HepG2 (cell line): ENCODE measurements around the gene MZF1. TPM values are rescaled to one million over a fixed set of nuclear protein-coding genes. Genes with fewer than 3 reads are reported as not detected.
A peak's percentile ranks its signal among the peaks of the same experiment; 100 is the strongest.

Experiments
- GPN1 ChIP-seq: sonication (generic); formaldehyde crosslinking; IDR thresholded peaks from 2 replicates; pipeline ENCODE4 v1.5.1; 2020; ENCODE audit warnings: missing genetic modification reagents, borderline replicate concordance
- HMG20B ChIP-seq: conservative IDR thresholded peaks from 2 replicates; pipeline ENCODE4 v1.6.1; 2016; ENCODE audit warnings: missing genetic modification reagents, missing compliant biosample characterization
- HOXA3 ChIP-seq: sonication (generic); formaldehyde crosslinking; IDR thresholded peaks from 2 replicates; pipeline ENCODE4 v1.5.0; 2020; ENCODE audit warnings: missing genetic modification reagents
- KLF13 ChIP-seq: sonication (generic); formaldehyde crosslinking; IDR thresholded peaks from 2 replicates; pipeline ENCODE4 v1.4.0; 2020; ENCODE audit warnings: mild to moderate bottlenecking, missing genetic modification reagents
- KMT2A ChIP-seq: sonication (generic); formaldehyde crosslinking; IDR thresholded peaks from 2 replicates; pipeline ENCODE4 v1.4.0; 2020; ENCODE audit warnings: missing genetic modification reagents
- MIER3 ChIP-seq: IDR thresholded peaks from 2 replicates; pipeline ENCODE4 v1.6.1; 2016; ENCODE audit warnings: missing compliant biosample characterization, borderline replicate concordance
- MTA3 ChIP-seq: sonication (generic); formaldehyde crosslinking; IDR thresholded peaks from 2 replicates; pipeline ENCODE4 v1.4.0; 2020; ENCODE audit warnings: missing genetic modification reagents
- PHF8 ChIP-seq: sonication (generic); formaldehyde crosslinking; IDR thresholded peaks from 2 replicates; pipeline ENCODE4 v1.5.0; 2020; ENCODE audit warnings: missing genetic modification reagents
- TGIF2 ChIP-seq: IDR thresholded peaks from 2 replicates; pipeline ENCODE4 v1.6.1; 2016; ENCODE audit warnings: control low read depth, missing compliant biosample characterization
- TOPORS ChIP-seq: sonication (generic); formaldehyde crosslinking; IDR thresholded peaks from 2 replicates; pipeline ENCODE4 v1.8.0; 2023; ENCODE audit warnings: mild to moderate bottlenecking, missing genetic modification reagents
- ZNF10 ChIP-seq: sonication (generic); formaldehyde crosslinking; IDR thresholded peaks from 2 replicates; pipeline ENCODE4 v1.4.0; 2020; ENCODE audit warnings: mild to moderate bottlenecking, low read depth, missing genetic modification reagents, borderline replicate concordance
- ZNF12 ChIP-seq: sonication (generic); formaldehyde crosslinking; IDR thresholded peaks from 2 replicates; pipeline ENCODE4 v1.5.0; 2020; ENCODE audit warnings: missing genetic modification reagents
- ZNF124 ChIP-seq: sonication (generic); formaldehyde crosslinking; IDR thresholded peaks from 2 replicates; pipeline ENCODE4 v1.4.0; 2020; ENCODE audit warnings: missing genetic modification reagents
- ZNF329 ChIP-seq: sonication (generic); formaldehyde crosslinking; IDR thresholded peaks from 2 replicates; pipeline ENCODE4 v1.9.0; 2021; ENCODE audit warnings: low read depth, mild to moderate bottlenecking, missing genetic modification reagents
- ZNF549 ChIP-seq: sonication (generic); formaldehyde crosslinking; IDR thresholded peaks from 2 replicates; pipeline ENCODE4 v1.5.0; 2020; ENCODE audit warnings: missing genetic modification reagents
- ZNF562 ChIP-seq: sonication (generic); formaldehyde crosslinking; IDR thresholded peaks from 2 replicates; pipeline ENCODE4 v1.8.0; 2022; ENCODE audit warnings: missing genetic modification reagents, borderline replicate concordance
- ZNF615 ChIP-seq: sonication (generic); formaldehyde crosslinking; IDR thresholded peaks from 2 replicates; pipeline ENCODE4 v1.5.0; 2020; ENCODE audit warnings: mild to moderate bottlenecking, missing genetic modification reagents, borderline replicate concordance
- polyA plus RNA-seq, 8 experiments: library from polyadenylated mRNA; depleted of rRNA in 3 of 8; stranded (reverse) in 7 of 8; unstranded in 1 of 8; fragments of >200 nt; fragmentation: Illumina TruSeq in 4 of 8; extraction: Trizol in 4 of 8; gene quantifications; 2 replicates each; pipeline versions ENCODE4 v1.2.1 to v1.2.3, GENCODE V29; 2011 to 2016; ENCODE audit warnings: low read depth in 4 of 8, missing spikeins in 1 of 8, mixed read lengths in 1 of 8; ENCODE audit not compliant: insufficient read depth in 1 of 8
- total RNA-seq, 5 experiments: library from RNA; depleted of rRNA; stranded (reverse); fragments of >200 nt; fragmentation: Illumina TruSeq; extraction: Trizol; gene quantifications; 2 replicates each; pipeline ENCODE4 v1.2.3, GENCODE V29; 2016; ENCODE audit warnings: low read depth in 1 of 5
- TF ChIP-seq, protein P1 (sequence below): IDR thresholded peaks from 2 replicates; pipeline ENCODE4 v1.6.1; 2016; ENCODE audit warnings: mild to moderate bottlenecking
- TF ChIP-seq, protein P2 (sequence below): IDR thresholded peaks from 2 replicates; pipeline ENCODE4 v1.6.1; 2012; ENCODE audit warnings: low read depth, low read length, improper control_type of control experiment
- TF ChIP-seq, protein P3 (sequence below): sonication (generic); formaldehyde crosslinking; IDR thresholded peaks from 2 replicates; pipeline ENCODE4 v1.5.1; 2020; ENCODE audit warnings: mild to moderate bottlenecking, missing genetic modification reagents
- TF ChIP-seq, protein P4 (sequence below): sonication (generic); formaldehyde crosslinking; IDR thresholded peaks from 2 replicates; pipeline ENCODE4 v1.5.0; 2020; ENCODE audit warnings: missing genetic modification reagents
- TF ChIP-seq, protein P5 (sequence below): sonication (generic); formaldehyde crosslinking; IDR thresholded peaks from 2 replicates; pipeline ENCODE4 v1.5.0; 2020; ENCODE audit warnings: mild to moderate bottlenecking, low read depth, missing genetic modification reagents, borderline replicate concordance

Gene MZF1
- total and polyA plus RNA-seq, 2 of the 13 experiments (the other 11 are each of a cell fraction or from before 2014, with no cell fraction given) = 3.1 to 8.1 TPM

DNA sequence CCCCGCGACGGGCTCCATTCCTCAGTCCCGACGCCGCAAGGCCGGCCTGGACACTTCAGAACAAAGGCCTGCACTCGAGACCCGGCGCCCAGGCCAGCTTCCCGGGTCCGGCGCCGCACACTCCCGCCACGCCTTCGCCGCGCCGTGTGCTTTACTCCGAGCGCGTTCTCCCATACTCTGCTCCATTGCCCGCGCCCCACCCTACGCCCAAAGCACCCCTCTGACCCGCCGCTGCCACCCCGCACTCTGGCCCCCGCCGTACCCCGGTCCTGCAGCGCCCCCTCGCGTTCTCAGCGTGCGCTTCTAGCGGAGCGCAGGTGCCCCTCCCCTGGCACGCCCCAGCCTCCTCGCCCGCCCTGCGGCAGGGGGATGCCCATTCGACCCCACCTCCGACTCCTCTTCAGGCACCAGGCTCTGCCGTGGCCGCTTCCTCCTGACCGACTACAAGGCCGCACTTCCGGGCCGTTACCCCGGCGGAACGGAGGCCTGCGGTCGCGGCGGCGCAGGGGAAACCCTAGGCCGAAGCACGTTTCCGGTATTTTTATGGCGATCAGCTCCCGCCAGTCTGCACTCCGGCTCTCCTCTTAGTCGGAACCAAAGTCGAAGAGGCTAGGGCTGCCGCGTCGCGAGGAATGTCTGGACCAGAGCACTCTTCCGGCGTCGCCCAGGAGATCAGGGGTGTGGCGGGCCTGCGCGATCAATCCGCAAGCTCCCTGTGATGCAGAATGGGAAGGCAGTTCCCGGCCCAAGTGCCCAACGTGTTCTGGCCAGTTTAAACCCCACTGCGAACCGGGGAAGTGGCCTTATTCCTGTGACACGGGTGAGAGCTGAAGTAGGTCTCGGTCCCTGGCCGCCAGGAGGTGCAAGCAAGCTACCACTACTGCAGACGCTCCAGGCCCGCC is 53.5 kb downstream of the MZF1 start, which contains the start of gene ZBTB45 (continued):
- TF ChIP-seq, protein P1, sequence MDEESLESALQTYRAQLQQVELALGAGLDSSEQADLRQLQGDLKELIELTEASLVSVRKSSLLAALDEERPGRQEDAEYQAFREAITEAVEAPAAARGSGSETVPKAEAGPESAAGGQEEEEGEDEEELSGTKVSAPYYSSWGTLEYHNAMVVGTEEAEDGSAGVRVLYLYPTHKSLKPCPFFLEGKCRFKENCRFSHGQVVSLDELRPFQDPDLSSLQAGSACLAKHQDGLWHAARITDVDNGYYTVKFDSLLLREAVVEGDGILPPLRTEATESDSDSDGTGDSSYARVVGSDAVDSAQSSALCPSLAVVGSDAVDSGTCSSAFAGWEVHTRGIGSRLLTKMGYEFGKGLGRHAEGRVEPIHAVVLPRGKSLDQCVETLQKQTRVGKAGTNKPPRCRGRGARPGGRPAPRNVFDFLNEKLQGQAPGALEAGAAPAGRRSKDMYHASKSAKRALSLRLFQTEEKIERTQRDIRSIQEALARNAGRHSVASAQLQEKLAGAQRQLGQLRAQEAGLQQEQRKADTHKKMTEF (CRISPR knock-in tag) = peak; percentile 99
- TF ChIP-seq ZNF562 (no peak; the same call in 1 of the 2 replicates), TOPORS (CRISPR knock-in tag) (peak; percentile 46; the same call in 1 of the 2 replicates), HMG20B (CRISPR knock-in tag) (peak; percentile 62; the same call in 1 of the 2 replicates), ZNF10 (CRISPR knock-in tag) (no peak), GPN1 (CRISPR knock-in tag) (0 out of 2 replicates have a peak, but pooled peaks have one; percentile 55), PHF8 (CRISPR knock-in tag) (peak; percentile 98), KLF13 (CRISPR knock-in tag) (0 out of 2 replicates have a peak, but pooled peaks have one; percentile 44), ZNF329 (CRISPR knock-in tag) (no peak), ZNF549 (CRISPR knock-in tag) (no peak; the same call in 1 of the 2 replicates), TGIF2 (CRISPR knock-in tag) (no peak; the same call in none of the 2 replicates), MIER3 (peak; percentile 95), ZNF124 (CRISPR knock-in tag) (peak; percentile 93), KMT2A (CRISPR knock-in tag) (peak; percentile 96), HOXA3 (CRISPR knock-in tag) (peak; percentile 97), ZNF12 (CRISPR knock-in tag) (peak; percentile 59; the same call in 1 of the 2 replicates), ZNF615 (CRISPR knock-in tag) (no peak), MTA3 (CRISPR knock-in tag) (no peak)
- TF ChIP-seq, protein P2, sequence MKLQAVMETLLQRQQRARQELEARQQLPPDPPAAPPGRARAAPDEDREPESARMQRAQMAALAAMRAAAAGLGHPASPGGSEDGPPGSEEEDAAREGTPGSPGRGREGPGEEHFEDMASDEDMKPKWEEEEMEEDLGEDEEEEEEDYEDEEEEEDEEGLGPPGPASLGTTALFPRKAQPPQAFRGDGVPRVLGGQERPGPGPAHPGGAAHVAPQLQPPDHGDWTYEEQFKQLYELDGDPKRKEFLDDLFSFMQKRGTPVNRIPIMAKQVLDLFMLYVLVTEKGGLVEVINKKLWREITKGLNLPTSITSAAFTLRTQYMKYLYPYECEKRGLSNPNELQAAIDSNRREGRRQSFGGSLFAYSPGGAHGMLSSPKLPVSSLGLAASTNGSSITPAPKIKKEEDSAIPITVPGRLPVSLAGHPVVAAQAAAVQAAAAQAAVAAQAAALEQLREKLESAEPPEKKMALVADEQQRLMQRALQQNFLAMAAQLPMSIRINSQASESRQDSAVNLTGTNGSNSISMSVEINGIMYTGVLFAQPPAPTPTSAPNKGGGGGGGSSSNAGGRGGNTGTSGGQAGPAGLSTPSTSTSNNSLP = peak; percentile 51; the same call in 1 of the 2 replicates
- TF ChIP-seq, protein P3, sequence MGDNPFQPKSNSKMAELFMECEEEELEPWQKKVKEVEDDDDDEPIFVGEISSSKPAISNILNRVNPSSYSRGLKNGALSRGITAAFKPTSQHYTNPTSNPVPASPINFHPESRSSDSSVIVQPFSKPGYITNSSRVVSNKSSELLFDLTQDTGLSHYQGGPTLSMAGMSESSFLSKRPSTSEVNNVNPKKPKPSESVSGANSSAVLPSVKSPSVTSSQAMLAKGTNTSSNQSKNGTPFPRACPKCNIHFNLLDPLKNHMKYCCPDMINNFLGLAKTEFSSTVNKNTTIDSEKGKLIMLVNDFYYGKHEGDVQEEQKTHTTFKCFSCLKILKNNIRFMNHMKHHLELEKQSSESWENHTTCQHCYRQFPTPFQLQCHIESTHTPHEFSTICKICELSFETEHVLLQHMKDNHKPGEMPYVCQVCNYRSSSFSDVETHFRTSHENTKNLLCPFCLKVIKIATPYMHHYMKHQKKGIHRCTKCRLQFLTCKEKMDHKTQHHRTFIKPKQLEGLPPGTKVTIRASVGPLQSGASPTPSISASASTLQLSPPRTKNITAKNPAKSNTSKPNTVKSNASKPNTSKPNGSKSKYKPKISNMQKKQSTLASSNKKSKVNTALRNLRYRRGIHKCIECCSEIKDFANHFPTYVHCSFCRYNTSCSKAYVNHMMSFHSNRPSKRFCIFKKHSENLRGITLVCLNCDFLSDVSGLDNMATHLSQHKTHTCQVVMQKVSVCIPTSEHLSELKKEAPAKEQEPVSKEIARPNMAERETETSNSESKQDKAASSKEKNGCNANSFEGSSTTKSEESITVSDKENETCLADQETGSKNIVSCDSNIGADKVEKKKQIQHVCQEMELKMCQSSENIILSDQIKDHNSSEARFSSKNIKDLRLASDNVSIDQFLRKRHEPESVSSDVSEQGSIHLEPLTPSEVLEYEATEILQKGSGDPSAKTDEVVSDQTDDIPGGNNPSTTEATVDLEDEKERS (CRISPR knock-in tag) = peak; percentile 92; the same call in 1 of the 2 replicates
- TF ChIP-seq, protein P4, sequence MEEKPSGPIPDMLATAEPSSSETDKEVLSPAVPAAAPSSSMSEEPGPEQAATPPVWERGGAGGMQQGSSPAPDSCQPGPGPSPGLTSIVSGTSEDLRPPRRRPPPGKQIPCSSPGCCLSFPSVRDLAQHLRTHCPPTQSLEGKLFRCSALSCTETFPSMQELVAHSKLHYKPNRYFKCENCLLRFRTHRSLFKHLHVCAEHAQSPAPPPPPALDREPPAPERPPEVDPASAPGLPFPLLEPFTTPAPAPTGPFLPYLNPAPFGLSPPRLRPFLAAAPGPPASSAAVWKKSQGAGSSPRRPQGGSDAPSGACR (CRISPR knock-in tag) = peak; percentile 96
- TF ChIP-seq, protein P5, sequence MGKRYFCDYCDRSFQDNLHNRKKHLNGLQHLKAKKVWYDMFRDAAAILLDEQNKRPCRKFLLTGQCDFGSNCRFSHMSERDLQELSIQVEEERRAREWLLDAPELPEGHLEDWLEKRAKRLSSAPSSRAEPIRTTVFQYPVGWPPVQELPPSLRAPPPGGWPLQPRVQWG (CRISPR knock-in tag) = no peak
